GM12874 (cell line): ENCODE data around the gene SAMD5.

Source experiments
- CTCF ChIP-seq: IDR thresholded peaks from 2 replicates; pipeline ENCODE4 v1.5.1; 2011; ENCODE audit warnings: low read depth, mild to moderate bottlenecking, control low read depth, low read length, moderate library complexity; ENCODE audit not compliant: insufficient read depth

The SAMD5 gene

DNA sequence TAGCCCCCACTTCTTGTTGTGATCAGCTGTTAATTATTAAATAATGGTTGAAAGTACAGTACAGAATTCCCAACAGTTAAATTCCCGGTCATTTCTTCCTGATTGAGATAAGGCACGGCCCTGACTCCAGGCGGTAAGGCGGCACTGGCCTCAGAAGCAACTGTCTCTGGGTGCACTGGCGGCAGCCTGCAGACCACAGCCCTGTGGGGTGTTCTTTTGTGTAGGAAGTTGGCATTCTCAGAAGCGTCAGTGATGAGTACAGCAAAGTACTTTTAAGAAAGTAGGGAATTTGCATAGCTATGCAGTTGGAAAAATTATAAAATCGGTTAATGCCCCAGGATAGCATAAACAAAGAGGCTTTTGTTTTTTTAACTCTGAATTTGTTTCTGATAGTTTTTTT lies 50.5 kb downstream of the SAMD5 start:
- TF ChIP-seq CTCF = no peak

GRCh38 chr6:147560670-147561069 lies 52.2 kb downstream of the SAMD5 start:
- no peak for TF ChIP-seq CTCF

DNA sequence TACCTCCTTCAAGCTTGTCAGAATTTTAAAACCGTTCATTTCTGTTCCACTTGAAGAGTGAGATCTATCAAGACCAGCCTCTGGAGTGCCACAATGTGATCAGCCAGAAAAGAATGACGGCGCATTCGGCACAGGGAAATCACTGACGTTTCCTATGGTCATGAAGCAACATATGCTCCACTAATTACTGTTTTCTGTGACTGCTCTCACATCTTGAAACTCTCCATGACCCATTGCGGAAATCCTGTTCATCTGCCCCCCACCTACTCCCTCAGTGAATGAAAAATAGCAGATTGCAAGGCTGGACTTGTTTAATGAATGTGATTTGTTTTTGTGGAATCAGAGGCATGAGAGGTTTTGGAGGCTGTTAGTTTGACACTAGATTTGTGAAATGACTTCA lies 53.2 kb downstream of the SAMD5 start:
- TF ChIP-seq CTCF = no peak

DNA sequence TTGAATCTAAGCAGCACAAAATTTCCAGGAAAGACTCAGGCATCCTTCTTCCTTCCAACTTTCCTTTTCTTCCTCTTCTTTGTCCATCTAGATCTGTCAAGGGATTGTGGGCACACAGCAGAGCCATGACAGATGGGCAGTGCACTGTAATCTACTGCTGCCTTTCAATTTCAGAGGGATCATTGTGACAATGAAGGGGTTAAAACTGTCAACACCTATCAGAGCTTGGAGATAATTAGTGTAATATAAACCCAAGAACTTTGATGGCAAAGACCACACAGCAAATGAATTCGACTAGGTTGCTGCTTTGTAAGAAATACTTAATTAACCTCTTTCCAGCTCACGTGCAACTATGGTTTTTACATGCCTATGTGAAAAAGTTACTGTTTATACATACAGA lies 55.0 kb downstream of the SAMD5 start:
- no peak for TF ChIP-seq CTCF

- TF ChIP-seq CTCF = no peak
Observed at GRCh38 chr6:147564556-147564955, 56.1 kb downstream of the SAMD5 start.

GRCh38 chr6:147566244-147566898 lies 57.9 kb downstream of the SAMD5 start:
- TF ChIP-seq CTCF = no peak

DNA sequence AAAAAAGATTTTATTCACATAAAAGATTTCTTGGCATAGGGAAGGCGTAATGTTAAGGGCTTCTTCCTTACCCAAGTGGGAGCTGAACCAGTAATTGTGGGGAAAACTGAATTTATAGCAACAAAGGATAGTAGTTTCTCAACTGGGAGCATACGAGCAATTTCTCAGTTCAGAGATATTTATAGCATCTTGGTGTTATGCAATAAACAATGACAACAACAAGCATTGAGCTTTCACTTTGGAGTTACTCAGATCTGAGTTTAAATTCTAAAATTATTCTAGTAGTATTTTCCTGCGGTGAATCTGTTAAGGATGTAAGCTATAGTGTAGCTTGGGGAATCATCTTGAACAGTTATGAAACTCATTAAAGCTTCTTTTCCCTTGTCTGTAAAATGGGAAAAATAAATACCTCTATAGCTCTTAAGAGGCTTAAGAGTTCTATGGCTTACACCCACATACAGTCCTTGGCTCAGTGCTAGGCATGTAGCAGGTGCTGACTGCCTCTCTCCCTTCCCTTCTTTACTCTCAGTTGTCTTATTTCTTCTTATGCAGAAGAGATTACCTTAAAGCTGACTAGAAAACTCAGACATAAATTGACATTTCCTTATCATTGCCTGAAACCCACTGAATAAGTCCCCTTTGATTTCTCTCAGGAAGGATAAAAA lies 58.8 kb downstream of the SAMD5 start:
- TF ChIP-seq CTCF = no peak
